ENCODE data around the gene RABGAP1L. TPM values are rescaled to one million over a fixed set of nuclear protein-coding genes. Genes with fewer than 3 reads are reported as not detected.
A peak's percentile ranks its signal among the peaks of the same experiment; 100 is the strongest.
"Not testable (repeated sequence)": the region's sequence is repeated elsewhere in the genome, so short reads cannot be mapped to it uniquely, and the experiment has no call there.

Gene RABGAP1L
- total RNA-seq, 1 donor from 2014 or later = 17.0 TPM

DNA sequence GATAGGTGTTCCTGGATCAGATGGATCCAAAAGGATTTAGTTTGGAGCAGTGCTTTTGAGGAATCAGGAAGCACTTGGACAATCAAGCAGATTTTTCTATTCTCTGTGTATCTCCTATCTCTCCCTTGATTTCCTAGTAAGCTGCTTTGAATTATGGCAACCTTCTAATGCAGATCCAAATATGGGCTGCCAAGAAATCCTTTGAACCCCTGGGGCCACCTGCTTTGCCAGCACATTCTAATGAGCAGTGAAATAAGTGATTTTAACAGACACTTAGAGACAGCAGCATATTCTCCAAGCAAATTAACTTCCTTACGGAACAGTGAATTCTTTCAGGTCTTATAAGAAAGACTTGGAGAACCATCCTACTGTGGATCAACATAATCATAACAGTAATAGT, 483.9 kb downstream of the RABGAP1L start:
- DNase-seq (ENCODE audit: low spot score) (no peak), ATAC-seq (no peak)

DNA sequence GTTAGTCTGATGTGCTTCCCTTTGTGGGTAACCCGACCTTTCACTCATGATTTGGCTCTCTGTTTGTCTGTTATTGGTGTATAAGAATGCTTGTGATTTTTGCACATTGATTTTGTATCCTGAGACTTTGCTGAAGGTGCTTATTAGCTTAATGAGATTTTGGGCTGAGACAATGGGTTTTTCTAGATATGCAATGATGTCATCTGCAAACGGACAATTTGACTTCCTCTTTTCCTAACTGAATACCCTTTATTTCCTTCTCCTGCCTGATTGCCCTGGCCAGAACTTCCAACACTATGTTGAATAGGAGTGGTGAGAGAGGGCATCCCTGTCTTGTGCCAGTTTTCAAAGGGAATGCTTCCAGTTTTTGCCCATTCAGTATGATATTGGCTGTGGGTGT, 490.3 kb downstream of the RABGAP1L start:
- DNase-seq (ENCODE audit: low spot score); ATAC-seq: not testable (repeated sequence)

DNA sequence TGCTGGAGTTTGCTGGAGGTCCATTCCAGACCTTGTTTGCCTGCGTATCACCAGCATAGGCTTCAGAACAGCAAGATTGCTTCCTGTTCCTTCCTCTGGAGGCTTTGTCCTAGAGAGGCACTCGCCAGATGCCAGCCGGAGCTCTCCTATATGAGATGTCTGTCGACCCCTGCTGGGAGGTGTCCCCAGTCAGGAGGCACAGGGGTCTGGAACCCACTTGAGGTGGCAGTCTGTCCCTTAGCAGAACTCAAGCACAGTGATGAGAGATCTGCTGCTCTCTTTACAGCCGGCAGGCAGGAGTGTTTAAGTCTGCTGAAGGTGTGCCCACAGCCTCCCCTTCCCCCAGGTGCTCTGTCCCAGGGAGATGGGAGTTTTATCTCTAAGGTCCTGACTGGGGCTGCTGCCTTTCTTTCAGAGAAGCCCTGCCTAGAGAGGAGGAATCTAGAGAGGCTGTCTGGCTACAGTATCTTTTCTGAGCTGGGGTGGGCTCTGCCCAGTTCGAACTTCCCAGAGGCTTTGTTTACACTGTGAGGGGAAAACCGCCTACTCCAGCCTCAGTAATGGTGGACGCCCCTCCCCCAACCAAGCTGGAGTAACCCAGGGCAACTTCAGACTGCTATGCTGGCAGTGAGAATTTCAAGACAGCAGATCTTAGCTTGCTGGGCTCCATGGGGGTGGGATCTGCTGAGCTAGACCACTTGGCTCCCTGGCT, 493.4 kb downstream of the RABGAP1L start:
- ATAC-seq (no peak), DNase-seq (ENCODE audit: low spot score) (no peak)

DNA sequence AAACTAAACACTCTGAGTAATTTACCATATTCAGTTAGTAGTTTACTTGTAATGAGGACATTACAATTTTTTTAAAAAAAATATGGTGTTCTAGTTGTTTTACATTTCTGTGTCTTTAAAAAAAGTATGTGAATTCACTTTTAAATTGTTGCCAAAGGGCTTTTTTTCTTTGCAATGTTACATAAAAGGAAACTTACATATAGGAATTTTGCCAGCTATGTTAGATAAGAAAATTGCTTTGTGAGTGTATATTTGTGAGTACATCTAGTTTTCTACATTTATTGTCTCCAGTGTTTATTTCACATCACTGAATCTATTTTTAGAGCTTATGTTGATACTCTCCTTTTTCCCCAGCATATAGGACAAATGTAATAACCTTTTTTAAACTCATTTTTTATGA, 495.2 kb downstream of the RABGAP1L start:
- ATAC-seq (no peak), DNase-seq (ENCODE audit: low spot score) (no peak)

DNA sequence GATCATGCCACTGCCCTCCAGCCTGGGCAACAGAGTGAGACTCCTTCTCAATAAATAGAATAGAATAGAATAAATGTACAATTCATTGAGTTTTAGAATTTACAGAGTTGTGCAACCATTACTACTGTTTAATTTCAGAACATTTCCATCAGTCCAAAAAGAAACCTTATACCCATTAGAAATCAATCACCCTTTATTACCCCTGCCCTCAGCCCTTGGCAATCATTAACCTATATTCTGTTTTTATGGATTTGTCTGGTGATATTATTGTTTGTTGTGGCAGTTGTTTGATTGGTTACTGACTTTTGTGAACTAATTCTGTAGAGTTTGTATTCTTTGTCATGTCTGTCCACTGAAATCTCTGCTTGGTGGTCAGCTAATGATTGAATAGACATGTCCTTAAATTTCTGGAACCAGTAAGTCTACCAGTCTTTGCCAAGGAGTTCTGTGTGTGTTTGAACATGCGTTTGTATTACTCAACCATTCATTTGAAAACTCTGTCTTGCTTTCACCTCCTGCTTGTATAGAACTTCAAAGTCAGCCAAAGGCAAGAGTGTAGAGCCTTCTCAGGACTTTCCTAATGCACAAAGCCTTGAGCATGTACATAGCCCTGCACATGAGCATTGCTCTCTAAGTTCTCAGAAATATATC, 497.2 kb downstream of the RABGAP1L start:
- no peak for DNase-seq (ENCODE audit: low spot score)

DNA sequence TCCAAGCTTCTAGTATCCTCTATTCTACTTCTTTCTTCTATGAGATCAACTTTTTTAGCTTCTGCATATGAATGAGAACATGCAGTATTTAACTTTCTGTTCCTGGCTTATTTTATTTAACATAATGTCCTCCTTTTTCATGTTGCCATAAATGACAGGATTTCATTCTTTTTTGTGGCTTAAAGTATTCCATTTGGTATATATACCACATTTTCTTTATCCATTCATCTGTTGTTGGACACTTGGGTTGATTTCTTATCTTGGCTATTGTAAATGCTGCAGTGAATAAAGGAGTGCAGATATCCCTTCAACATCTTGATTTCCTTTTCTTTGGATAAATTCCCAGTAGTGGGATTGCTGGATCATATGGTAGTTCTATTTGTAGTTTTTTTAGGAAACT, 498.1 kb downstream of the RABGAP1L start:
- ATAC-seq = no peak
- no peak for DNase-seq (ENCODE audit: low spot score)

More for the DNA sequence above, 497.2 kb downstream of the RABGAP1L start:
- peak; percentile 55 for ATAC-seq

DNA sequence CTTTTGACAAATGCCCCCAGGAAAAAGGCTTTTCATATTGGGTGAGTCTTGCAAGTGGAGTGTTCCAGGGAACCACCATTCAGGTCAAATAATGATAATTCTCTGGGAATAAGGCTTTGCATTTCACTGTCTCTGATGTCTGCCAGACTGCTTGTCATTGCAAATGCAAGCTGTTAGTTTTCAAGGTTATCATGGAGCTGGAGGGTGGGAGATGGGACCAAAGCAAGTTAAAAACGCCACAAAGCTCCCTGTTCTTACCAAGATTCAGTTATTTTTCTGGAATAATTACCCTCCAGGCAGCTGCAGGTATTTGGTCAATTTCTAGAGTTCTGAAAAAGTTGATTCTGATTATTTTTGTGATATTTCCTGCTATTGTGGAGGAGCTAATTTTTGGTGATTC, 498.6 kb downstream of the RABGAP1L start:
- no peak for ATAC-seq
- no peak for DNase-seq (ENCODE audit: low spot score)

DNA sequence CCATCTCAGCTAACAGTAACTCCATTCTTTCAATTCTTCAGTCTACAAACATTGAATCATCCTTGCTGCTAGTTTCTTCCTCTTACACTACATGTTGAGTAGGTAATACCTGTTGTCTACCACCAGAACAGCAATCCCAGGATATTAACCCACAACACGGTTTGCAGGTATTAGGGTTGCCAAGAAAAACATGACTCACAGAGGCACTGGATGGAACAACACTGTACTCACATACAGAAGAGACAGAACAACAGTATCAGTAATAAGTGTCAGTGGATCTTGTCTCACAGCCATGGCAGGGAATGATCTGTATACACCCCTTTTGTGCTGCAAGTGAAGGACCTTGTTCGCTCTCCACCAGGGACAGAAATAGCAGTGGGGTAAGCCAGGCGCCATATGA, 500.5 kb downstream of the RABGAP1L start:
- DNase-seq (ENCODE audit: low spot score) = no peak
- ATAC-seq = no peak

DNA sequence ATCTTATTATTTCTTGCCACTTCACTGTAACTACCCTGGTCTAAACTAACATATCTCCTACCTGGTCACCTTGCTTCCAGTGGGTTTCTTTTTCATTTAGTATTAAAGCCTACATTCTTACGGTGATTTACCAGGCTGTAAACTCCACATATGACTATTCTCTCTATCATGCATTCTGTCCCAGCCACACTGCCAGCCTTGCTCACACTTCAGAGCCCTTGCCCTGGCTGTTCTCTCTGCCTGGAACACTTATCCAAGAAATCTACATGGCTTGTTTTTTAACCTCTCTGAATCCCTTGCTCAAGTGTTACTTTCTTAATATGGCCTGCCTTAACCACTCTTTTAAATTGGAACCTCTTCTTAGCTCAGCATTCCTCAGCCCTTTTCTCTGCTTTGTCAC, 501.2 kb downstream of the RABGAP1L start:
- no peak for ATAC-seq
- no peak for DNase-seq (ENCODE audit: low spot score)

DNA sequence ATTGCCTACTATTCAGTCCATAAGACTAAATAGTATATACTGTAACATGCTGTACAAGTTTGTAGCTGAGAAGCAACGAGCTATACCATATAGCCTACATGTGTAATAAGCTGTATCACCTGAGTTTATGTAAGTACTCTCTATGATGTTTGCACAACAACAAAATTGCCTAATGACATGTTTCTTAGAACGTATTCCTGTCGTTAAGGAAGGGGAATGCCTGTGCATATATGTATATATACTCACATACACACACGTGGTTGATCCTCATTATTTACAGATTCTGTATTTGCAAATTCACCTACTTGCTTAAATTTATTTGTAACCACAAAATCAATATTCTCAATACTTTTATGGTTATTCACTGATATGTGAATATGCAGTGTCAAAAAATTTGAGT, 504.0 kb downstream of the RABGAP1L start:
- ATAC-seq (no peak), DNase-seq (ENCODE audit: low spot score) (no peak)

DNA sequence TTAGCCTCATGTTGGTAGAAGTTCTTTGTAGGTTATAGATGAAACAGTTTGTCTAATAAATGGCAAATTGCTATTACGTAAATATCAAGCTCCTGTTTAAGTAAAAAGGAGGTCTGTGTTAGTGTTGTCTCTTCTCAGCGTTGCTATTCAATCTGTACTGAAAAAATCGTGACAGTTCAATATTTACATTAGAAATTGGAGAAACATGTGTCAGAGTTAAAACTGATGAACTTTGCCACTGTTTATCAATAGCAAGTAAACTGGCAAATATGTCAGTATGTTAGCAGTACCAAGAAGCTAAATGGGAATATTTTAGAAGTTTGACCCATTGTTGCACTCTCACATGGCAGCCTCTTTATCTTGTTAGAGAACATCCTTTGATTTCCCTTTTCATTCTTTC, 506.9 kb downstream of the RABGAP1L start:
- ATAC-seq (peak; percentile 76), DNase-seq (ENCODE audit: low spot score) (no peak)

DNA sequence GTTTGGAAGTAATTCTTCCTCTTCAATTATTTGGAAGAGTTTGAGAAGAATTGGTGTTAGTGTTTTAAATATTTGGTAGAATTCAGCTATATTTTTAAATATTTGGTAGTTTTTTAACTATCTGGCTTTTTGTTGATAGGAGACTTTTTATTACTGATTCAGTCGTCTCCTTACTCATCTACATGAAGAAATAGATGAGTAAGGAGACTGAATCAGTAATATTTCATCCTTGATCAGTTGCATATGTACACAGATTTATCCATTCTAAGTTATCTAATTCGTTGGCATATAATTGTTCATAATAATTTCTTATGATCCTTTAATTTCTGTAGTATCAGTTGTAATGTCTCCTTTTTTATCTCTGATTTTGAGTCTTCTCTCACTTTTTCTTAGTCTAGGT, 512.5 kb downstream of the RABGAP1L start:
- no peak for ATAC-seq
- DNase-seq (ENCODE audit: low spot score) = no peak

DNA sequence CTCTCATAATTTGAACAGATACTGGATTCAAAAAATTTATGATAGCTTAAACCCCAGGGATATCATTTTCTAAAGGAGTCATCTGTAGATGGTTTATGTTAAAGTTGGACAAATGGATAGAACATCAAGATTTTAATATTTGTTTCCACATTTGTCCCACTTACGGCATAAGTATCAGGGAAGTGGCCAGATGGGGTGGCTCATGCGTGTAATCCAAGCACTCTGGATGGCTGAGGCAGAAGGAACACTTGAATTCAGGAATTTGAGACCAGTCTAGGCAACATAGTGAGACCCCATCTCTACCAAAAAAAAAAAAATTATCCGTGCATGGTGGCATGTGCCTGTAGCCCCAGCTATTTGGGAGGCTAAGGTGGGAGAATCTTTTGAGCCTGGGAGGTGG, 517.5 kb downstream of the RABGAP1L start:
- no peak for DNase-seq (ENCODE audit: low spot score)
- no peak for ATAC-seq

DNA sequence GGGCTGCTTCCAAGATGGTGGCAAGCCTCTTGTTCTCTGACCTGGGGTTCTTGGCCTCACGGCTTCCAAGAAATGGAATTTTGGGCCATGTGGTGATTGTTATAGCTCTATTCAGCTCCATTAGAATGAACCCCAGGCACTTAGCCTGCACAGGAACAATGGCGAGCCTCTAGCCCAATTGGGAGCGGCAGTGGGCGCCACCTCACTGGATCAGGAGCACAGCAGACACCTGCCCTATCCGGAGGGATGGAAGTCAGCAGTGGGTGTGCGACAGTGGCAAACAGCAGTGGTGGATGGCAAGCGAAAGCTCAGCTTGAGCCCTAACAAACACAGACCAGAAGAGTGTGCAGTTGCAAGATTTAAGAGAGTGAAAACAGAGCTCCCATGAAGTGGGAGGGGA, 519.3 kb downstream of the RABGAP1L start:
- no peak for DNase-seq (ENCODE audit: low spot score)
- ATAC-seq = no peak

DNA sequence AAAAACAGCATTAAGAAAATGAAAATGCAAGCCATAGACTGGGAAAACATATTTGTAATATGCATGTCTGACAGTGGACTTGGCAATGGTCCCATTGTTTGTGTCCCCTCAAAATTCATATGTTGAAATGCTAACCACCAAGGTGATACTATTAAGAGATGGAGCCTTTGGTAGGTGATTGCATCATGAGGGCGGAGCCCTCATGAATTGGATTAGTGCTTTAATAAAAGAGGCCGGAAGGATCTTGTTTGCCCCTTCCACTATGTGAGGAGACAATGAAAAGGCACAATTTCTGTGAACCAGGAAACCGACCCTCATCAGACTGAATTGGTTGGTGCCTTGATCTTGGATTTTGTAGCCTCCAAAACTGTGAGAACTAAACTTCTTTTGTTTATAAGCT, 520.8 kb downstream of the RABGAP1L start:
- no peak for ATAC-seq
- no peak for DNase-seq (ENCODE audit: low spot score)

DNA sequence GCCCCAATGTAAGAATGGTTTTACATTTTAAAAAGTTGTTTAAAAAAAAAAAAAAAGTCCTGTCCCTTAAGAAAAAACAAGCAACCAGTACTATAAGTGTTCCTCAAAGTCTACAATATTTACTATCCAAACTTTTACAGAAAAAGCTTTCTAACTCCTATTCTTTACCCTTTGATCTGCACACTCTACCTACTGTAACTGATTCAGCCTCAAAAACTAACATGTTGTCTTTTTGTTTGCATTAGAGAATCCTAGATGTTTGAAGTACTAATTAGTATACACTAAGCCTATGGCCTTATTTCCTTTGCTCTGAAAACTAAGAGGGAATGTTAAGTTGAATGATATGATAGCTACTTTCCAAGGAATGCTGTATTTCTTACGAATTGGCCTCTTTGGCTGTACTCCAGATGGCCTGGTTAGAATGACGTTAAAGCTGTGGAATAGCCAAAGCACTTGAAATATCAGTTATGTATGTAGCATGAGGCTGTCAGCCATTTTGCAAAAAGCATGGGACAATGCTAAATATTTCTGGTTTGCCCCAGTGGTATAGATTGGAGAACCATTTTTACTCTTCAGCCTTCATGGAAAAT, 523.2 kb downstream of the RABGAP1L start:
- DNase-seq (ENCODE audit: low spot score) (no peak), ATAC-seq (no peak)

DNA sequence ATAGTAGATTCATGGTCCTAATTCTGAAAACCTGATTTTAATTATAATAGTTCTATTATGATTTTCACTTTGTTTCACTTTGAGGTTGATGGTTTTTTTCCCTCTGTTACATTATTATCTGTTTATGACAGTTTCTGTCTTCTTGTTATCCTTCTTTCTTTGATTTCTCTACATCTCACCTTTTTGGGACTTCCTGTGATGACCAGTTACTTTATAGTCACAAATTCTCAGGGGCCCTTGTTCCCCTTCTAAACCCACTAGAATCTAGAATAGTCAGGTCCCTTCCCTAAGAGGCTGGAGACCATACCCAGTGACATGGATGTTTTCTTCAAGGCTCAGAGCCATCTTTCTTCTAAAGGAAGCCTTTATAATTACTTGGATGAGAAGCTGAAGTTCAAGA, 526.9 kb downstream of the RABGAP1L start:
- DNase-seq (ENCODE audit: low spot score) = no peak
- ATAC-seq = no peak

DNA sequence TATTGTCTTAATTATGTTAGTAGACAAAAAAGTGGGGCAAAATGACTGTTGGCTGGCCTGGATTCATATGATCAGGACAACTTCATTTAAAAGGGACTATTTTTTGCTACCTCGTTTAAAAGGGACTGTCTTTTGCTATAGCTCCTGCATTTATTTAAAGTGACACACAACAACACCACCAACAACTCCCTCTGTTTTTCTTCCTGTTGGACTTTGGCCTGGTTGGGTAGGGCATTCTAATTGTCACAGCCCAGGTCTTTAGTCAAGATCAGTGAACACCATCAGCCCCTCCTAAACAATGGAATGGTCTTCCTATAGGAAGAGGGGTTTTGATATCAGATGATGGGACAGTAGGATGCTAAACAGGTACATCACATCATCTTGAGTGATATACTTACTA, 530.2 kb downstream of the RABGAP1L start:
- ATAC-seq = no peak
- DNase-seq (ENCODE audit: low spot score) = no peak

DNA sequence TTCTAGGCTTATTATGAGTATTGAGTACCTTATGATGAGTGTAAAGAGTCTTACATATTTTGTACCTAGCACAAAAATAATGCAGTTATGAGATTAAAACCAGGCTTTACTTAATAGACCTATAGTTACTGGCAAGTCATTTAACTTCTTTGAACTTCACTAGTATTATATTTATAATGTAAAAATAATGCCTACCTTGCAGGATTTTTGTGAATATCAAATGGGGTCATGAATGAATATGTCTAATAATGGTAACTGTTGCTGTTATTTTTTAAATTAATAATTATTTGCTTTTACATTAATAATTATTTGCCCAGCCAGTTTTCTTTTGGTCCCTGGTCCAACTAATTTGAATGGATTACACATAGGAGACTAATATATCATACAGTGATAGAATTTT, 530.9 kb downstream of the RABGAP1L start:
- ATAC-seq (no peak), DNase-seq (ENCODE audit: low spot score) (no peak)

DNA sequence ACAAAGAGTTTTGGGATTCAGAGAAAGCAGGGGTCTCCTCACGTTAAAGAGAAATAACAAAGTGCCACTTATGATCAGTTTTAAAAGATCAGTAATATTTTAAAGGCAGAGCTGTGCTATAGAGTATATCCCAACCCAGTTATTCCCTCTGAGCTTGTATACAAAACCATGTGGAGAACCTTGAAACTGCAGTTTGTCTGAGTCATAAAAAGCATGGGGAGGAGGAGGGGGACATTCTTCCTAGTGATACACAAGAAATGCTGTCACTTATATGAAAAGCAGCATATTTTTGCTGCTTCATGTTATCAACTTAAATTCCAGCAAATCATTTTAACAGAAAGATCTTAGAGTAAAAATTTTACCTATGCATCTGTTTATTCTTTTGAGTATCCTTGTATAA, 533.0 kb downstream of the RABGAP1L start:
- ATAC-seq (no peak), DNase-seq (ENCODE audit: low spot score) (no peak)

DNA sequence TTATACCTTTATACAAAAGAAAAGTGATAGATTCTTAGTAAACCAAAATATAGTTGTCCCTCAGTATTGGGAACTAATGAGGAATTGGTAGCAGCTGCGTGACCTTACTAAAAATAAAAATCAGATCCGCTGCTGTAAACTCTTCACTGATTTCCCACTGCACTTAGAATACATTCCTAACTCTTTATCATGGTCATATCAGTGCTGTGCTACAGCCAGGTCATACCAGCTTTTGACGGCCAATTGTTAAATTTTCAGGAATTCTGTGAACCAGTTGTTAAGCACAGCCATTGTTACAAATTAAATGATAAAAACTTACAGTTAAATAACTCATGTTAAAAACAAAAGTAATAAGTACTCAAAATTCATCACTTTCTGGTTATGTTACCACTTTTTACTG, 533.8 kb downstream of the RABGAP1L start:
- no peak for DNase-seq (ENCODE audit: low spot score)
- ATAC-seq = no peak

DNA sequence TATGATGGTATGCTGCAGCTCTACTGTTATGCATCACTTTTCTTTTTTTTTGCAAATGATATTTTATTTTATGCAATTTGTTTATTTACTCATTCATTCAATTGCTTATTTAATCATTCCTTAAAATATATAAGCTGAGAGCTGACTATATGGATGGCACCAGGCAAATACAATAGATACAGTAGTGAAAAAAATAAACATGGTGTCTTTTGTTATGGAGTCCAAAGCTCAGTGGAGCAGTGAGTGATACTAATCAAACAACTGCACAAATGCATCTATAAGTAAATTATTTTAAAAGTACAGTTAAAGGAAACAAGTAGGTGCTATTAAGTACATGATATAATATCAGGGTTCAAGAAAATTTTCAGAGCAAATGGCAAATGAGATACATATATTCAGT, 534.2 kb downstream of the RABGAP1L start:
- ATAC-seq; DNase-seq (ENCODE audit: low spot score): not testable (repeated sequence)
